Osteocyte (in vitro differentiated cells): ENCODE data around the gene ARL15. TPM values are rescaled to one million over a fixed set of nuclear protein-coding genes. Genes with fewer than 3 reads are reported as not detected.

Source experiments
- DNase-seq: peaks from one replicate; pipeline ENCODE4 v3.0.0; 2021; ENCODE audit warnings: mixed read lengths; ENCODE audit not compliant: unreplicated experiment; ENCODE audit errors: extremely low spot score
- H3K27ac Mint-ChIP-seq: one replicate; pipeline ENCODE4 v1.8.0; 2021; ENCODE audit warnings: mild to moderate bottlenecking, mixed read lengths; ENCODE audit not compliant: unreplicated experiment
- H3K27me3 Mint-ChIP-seq: one replicate; pipeline ENCODE4 v1.8.0; 2021; ENCODE audit warnings: mixed read lengths; ENCODE audit not compliant: unreplicated experiment
- H3K36me3 Mint-ChIP-seq: one replicate; pipeline ENCODE4 v1.8.0; 2021; ENCODE audit warnings: mixed read lengths; ENCODE audit not compliant: unreplicated experiment
- H3K4me1 Mint-ChIP-seq: one replicate; pipeline ENCODE4 v1.8.0; 2021; ENCODE audit warnings: mixed read lengths; ENCODE audit not compliant: unreplicated experiment
- H3K4me3 Mint-ChIP-seq: one replicate; pipeline ENCODE4 v1.8.0; 2021; ENCODE audit warnings: mild to moderate bottlenecking, moderate library complexity, mixed read lengths; ENCODE audit not compliant: unreplicated experiment
- H3K9me3 Mint-ChIP-seq: one replicate; pipeline ENCODE4 v1.8.0; 2021; ENCODE audit warnings: mixed read lengths; ENCODE audit not compliant: unreplicated experiment
- total RNA-seq: library from RNA; stranded (reverse); gene quantifications from 2 replicates; pipeline ENCODE4 v1.2.1, GENCODE V29; 2021
- TF ChIP-seq, protein P1 (sequence below): fragments of 200-600 bp; sonication (generic); IDR thresholded peaks from 2 replicates; pipeline ENCODE4 v1.5.0; 2021; ENCODE audit warnings: antibody characterized with exemption, mild to moderate bottlenecking, moderate library complexity

ARL15 gene
- total RNA-seq, 1 donor from 2014 or later = 16.6 TPM

DNA sequence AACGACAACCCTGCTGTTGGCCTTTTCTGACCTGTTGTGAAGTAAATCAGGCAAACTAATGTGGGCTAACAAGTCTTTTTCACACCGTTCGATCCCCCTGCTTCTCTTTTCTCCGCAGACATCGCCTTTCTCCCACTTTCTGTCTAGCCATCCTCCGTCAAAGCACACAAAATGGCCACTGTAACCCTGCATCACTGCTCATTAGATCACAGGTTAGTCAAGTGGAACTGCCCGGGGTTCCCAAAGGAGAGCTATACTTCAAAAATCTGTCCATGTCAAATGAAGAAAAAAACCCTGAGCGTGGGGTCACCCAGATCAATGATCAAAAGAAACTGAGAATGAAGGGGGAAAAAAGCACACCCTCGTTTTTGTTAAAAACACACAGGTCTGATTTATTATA is 212.1 kb downstream of the ARL15 start:
- no peaks in the 10 kb centered on the region for H3K27me3 Mint-ChIP-seq
- no peaks in the 10 kb centered on the region for H3K36me3 Mint-ChIP-seq
- TF ChIP-seq, protein P1, sequence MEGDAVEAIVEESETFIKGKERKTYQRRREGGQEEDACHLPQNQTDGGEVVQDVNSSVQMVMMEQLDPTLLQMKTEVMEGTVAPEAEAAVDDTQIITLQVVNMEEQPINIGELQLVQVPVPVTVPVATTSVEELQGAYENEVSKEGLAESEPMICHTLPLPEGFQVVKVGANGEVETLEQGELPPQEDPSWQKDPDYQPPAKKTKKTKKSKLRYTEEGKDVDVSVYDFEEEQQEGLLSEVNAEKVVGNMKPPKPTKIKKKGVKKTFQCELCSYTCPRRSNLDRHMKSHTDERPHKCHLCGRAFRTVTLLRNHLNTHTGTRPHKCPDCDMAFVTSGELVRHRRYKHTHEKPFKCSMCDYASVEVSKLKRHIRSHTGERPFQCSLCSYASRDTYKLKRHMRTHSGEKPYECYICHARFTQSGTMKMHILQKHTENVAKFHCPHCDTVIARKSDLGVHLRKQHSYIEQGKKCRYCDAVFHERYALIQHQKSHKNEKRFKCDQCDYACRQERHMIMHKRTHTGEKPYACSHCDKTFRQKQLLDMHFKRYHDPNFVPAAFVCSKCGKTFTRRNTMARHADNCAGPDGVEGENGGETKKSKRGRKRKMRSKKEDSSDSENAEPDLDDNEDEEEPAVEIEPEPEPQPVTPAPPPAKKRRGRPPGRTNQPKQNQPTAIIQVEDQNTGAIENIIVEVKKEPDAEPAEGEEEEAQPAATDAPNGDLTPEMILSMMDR = no peak
- H3K4me3 Mint-ChIP-seq = no peak overlapping the region
- H3K9me3 Mint-ChIP-seq = no peaks in the 10 kb centered on the region
- H3K27ac Mint-ChIP-seq = no peak overlapping the region
- no peak for DNase-seq
- peaks cover 15% of the 10 kb centered on the region for H3K4me1 Mint-ChIP-seq

GRCh38 chr5:54095969-54096368 is 214.4 kb downstream of the ARL15 start:
- DNase-seq = no peak
- Mint-ChIP-seq H3K27ac (no peak overlapping the region), H3K27me3 (no peaks in the 10 kb centered on the region), H3K9me3 (no peaks in the 10 kb centered on the region), H3K4me3 (no peak overlapping the region), H3K36me3 (no peaks in the 10 kb centered on the region), H3K4me1 (peaks cover 37% of the 10 kb centered on the region)
- TF ChIP-seq, protein P1 = no peak

- H3K27ac Mint-ChIP-seq = no peak overlapping the region
- no peaks in the 10 kb centered on the region for H3K9me3 Mint-ChIP-seq
- TF ChIP-seq, protein P1 = no peak
- H3K4me3 Mint-ChIP-seq = no peak overlapping the region
- no peaks in the 10 kb centered on the region for H3K27me3 Mint-ChIP-seq
- no peak for DNase-seq
- no peaks in the 10 kb centered on the region for H3K36me3 Mint-ChIP-seq
- peaks cover 49% of the 10 kb centered on the region for H3K4me1 Mint-ChIP-seq
These were observed 215.7 kb downstream of the ARL15 start for GRCh38 chr5:54094706-54095105.

DNA sequence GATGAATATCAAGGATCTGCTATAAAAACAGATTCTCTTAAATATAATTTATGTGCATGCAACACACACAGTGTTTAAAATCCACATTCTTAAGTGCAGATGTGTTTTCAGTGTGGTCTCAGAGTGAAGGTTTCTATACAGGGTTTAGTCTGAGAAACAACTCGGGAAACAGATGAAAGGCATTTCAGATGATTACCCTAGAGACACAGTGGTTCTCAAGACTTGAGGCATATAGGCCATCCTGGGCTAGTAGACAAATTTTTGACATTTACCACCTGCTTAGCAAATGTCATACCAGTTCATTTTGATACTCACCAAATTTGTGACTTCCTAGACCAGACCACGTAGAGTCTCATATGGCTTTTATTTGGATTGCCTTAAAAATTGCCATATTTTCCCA is 216.5 kb downstream of the ARL15 start:
- Mint-ChIP-seq H3K27ac (no peak overlapping the region), H3K36me3 (no peaks in the 10 kb centered on the region), H3K9me3 (no peaks in the 10 kb centered on the region), H3K4me3 (no peak overlapping the region), H3K27me3 (no peaks in the 10 kb centered on the region), H3K4me1 (peaks cover 41% of the 10 kb centered on the region)
- TF ChIP-seq, protein P1 = no peak
- no peak for DNase-seq

DNA sequence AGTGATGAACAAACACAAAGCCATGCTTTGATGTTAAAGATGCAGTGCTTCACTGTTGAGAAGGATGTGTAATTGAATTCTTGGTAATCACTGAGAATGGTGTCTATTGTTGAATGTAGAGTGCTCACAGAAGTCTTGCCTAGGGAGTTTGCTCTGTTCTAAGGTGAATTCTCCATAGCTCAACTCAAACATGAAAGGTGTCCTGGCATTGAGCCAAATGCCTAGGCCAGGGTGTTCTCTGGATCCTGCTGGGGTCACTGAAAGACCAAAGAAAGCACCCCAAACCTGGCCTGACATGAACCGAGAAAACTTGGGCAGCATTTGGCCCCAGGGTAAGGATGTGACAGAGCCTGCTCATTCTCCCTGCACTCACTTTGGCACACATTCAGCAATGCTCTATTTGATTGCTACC is 217.3 kb downstream of the ARL15 start:
- no peak overlapping the region for H3K27ac Mint-ChIP-seq
- H3K27me3 Mint-ChIP-seq = no peaks in the 10 kb centered on the region
- H3K4me1 Mint-ChIP-seq = peaks cover 45% of the 10 kb centered on the region
- H3K9me3 Mint-ChIP-seq = no peaks in the 10 kb centered on the region
- no peak overlapping the region for H3K4me3 Mint-ChIP-seq
- H3K36me3 Mint-ChIP-seq = no peaks in the 10 kb centered on the region
- no peak for DNase-seq
- TF ChIP-seq, protein P1 = no peak
